HepG2 (cell line): ENCODE measurements around the gene SLIT1. TPM values are rescaled to one million over a fixed set of nuclear protein-coding genes. Genes with fewer than 3 reads are reported as not detected.

ENCODE experiments used
- CEBPG ChIP-seq: IDR thresholded peaks from 2 replicates; pipeline ENCODE4 v1.6.1; 2016
- GFI1 ChIP-seq: sonication (generic); formaldehyde crosslinking; IDR thresholded peaks from 2 replicates; pipeline ENCODE4 v1.5.0; 2020; ENCODE audit warnings: missing genetic modification reagents, mild to moderate bottlenecking, borderline replicate concordance
- JUNB ChIP-seq: sonication (generic); formaldehyde crosslinking; IDR thresholded peaks from 2 replicates; pipeline ENCODE4 v1.8.0; 2022; ENCODE audit warnings: missing genetic modification reagents, mild to moderate bottlenecking, borderline replicate concordance
- POLR2G ChIP-seq: fragments of 200-400 bp; formaldehyde crosslinking; IDR thresholded peaks from 2 replicates; pipeline ENCODE4 v1.6.1; 2018; ENCODE audit warnings: mild to moderate bottlenecking, low read depth, low read length, moderate library complexity
- SIX4 ChIP-seq: sonication (generic); formaldehyde crosslinking; IDR thresholded peaks from 2 replicates; pipeline ENCODE4 v1.4.0; 2020; ENCODE audit warnings: missing genetic modification reagents
- SMARCC2 ChIP-seq: fragments of 450-650 bp; IDR thresholded peaks from 2 replicates; pipeline ENCODE4 v1.6.1; 2017; ENCODE audit warnings: antibody characterized with exemption, mild to moderate bottlenecking
- SNAPC2 ChIP-seq: sonication (generic); formaldehyde crosslinking; IDR thresholded peaks from 2 replicates; pipeline ENCODE4 v1.8.1; 2022; ENCODE audit warnings: mild to moderate bottlenecking, missing genetic modification reagents
- THAP11 ChIP-seq: IDR thresholded peaks from 2 replicates; pipeline ENCODE4 v1.6.1; 2016; ENCODE audit warnings: missing biosample characterization, missing genetic modification reagents
- ZNF230 ChIP-seq: sonication (generic); formaldehyde crosslinking; IDR thresholded peaks from 2 replicates; pipeline ENCODE4 v1.4.0; 2020; ENCODE audit warnings: mild to moderate bottlenecking, missing genetic modification reagents
- ZNF34 ChIP-seq: sonication (generic); formaldehyde crosslinking; IDR thresholded peaks from 2 replicates; pipeline ENCODE4 v1.4.0; 2020; ENCODE audit warnings: mild to moderate bottlenecking, missing genetic modification reagents, borderline replicate concordance
- ZNF550 ChIP-seq: sonication (generic); formaldehyde crosslinking; IDR thresholded peaks from 2 replicates; pipeline ENCODE4 v1.4.0; 2020; ENCODE audit warnings: mild to moderate bottlenecking, missing genetic modification reagents, borderline replicate concordance
- ZNF746 ChIP-seq: sonication (generic); formaldehyde crosslinking; IDR thresholded peaks from 2 replicates; pipeline ENCODE4 v1.8.0; 2022; ENCODE audit warnings: mild to moderate bottlenecking, missing genetic modification reagents
- polyA plus RNA-seq, 8 experiments: library from polyadenylated mRNA; depleted of rRNA in 3 of 8; stranded (reverse) in 7 of 8; unstranded in 1 of 8; fragments of >200 nt; fragmentation: Illumina TruSeq in 4 of 8; extraction: Trizol in 4 of 8; gene quantifications; 2 replicates each; pipeline versions ENCODE4 v1.2.1 to v1.2.3, GENCODE V29; 2011 to 2016; ENCODE audit warnings: low read depth in 4 of 8, missing spikeins in 1 of 8, mixed read lengths in 1 of 8; ENCODE audit not compliant: insufficient read depth in 1 of 8
- total RNA-seq, 5 experiments: library from RNA; depleted of rRNA; stranded (reverse); fragments of >200 nt; fragmentation: Illumina TruSeq; extraction: Trizol; gene quantifications; 2 replicates each; pipeline ENCODE4 v1.2.3, GENCODE V29; 2016; ENCODE audit warnings: low read depth in 1 of 5
- TF ChIP-seq, protein P1 (sequence below): sonication (generic); formaldehyde crosslinking; IDR thresholded peaks from 2 replicates; pipeline ENCODE4 v1.5.1; 2020; ENCODE audit warnings: mild to moderate bottlenecking, missing genetic modification reagents, borderline replicate concordance
- TF ChIP-seq, protein P2 (sequence below): sonication (generic); formaldehyde crosslinking; IDR thresholded peaks from 2 replicates; pipeline ENCODE4 v1.8.1; 2022; ENCODE audit warnings: low read depth, mild to moderate bottlenecking, missing genetic modification reagents
- TF ChIP-seq, protein P3 (sequence below): sonication (generic); formaldehyde crosslinking; IDR thresholded peaks from 2 replicates; pipeline ENCODE4 v1.4.0; 2020; ENCODE audit warnings: mild to moderate bottlenecking, low read depth, missing genetic modification reagents
- TF ChIP-seq, protein P4 (sequence below): sonication (generic); formaldehyde crosslinking; IDR thresholded peaks from 2 replicates; pipeline ENCODE4 v1.5.0; 2020; ENCODE audit warnings: mild to moderate bottlenecking, missing genetic modification reagents
- TF ChIP-seq, protein P5 (sequence below): sonication (generic); formaldehyde crosslinking; IDR thresholded peaks from 2 replicates; pipeline ENCODE4 v1.5.1; 2020; ENCODE audit warnings: missing genetic modification reagents, mild to moderate bottlenecking, borderline replicate concordance

The SLIT1 gene
- total and polyA plus RNA-seq, 2 of the 13 experiments (the other 11 are each of a cell fraction or from before 2014, with no cell fraction given), result 0.09 to 0.33 TPM

DNA sequence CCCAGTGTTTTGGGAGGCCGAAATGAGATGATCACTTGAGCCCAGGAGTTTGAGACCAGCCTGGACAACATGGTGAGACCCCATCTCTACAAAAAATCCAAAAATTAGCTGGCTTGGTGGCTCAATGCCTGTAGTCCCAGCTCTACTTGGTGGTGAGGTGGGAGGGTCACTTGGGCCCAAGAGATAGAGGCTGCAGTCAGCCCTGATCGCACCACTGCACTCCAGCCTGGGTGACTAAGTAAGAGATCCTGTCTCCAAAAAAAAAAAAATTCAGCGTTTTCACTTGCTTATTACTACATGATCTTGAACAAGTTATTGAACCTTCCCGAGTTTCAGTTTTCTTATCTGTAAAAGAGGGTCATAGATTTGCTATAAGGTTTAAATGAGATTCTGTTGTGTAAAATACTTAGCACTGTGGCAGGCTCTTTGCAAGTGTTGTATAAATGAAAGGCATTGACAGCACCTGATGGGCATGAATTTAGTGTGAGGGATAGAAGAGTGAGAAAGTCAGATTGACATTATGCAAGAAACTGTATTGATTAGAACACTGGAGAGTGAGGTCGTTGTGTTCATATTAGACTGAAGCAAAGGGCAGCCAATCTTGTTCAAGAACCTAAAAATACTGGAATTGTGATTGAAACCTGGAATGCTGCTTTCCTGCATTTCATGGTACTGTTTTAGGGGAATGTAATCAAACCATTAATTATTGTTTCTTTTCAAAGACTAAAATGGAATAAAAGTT is 216.9 kb downstream of the SLIT1 start (continued):
- TF ChIP-seq, protein P1, sequence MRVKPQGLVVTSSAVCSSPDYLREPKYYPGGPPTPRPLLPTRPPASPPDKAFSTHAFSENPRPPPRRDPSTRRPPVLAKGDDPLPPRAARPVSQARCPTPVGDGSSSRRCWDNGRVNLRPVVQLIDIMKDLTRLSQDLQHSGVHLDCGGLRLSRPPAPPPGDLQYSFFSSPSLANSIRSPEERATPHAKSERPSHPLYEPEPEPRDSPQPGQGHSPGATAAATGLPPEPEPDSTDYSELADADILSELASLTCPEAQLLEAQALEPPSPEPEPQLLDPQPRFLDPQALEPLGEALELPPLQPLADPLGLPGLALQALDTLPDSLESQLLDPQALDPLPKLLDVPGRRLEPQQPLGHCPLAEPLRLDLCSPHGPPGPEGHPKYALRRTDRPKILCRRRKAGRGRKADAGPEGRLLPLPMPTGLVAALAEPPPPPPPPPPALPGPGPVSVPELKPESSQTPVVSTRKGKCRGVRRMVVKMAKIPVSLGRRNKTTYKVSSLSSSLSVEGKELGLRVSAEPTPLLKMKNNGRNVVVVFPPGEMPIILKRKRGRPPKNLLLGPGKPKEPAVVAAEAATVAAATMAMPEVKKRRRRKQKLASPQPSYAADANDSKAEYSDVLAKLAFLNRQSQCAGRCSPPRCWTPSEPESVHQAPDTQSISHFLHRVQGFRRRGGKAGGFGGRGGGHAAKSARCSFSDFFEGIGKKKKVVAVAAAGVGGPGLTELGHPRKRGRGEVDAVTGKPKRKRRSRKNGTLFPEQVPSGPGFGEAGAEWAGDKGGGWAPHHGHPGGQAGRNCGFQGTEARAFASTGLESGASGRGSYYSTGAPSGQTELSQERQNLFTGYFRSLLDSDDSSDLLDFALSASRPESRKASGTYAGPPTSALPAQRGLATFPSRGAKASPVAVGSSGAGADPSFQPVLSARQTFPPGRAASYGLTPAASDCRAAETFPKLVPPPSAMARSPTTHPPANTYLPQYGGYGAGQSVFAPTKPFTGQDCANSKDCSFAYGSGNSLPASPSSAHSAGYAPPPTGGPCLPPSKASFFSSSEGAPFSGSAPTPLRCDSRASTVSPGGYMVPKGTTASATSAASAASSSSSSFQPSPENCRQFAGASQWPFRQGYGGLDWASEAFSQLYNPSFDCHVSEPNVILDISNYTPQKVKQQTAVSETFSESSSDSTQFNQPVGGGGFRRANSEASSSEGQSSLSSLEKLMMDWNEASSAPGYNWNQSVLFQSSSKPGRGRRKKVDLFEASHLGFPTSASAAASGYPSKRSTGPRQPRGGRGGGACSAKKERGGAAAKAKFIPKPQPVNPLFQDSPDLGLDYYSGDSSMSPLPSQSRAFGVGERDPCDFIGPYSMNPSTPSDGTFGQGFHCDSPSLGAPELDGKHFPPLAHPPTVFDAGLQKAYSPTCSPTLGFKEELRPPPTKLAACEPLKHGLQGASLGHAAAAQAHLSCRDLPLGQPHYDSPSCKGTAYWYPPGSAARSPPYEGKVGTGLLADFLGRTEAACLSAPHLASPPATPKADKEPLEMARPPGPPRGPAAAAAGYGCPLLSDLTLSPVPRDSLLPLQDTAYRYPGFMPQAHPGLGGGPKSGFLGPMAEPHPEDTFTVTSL (CRISPR knock-in tag), result no peak
- no peak for TF ChIP-seq JUNB (CRISPR knock-in tag)
- TF ChIP-seq THAP11, result no peak
- TF ChIP-seq, protein P2, sequence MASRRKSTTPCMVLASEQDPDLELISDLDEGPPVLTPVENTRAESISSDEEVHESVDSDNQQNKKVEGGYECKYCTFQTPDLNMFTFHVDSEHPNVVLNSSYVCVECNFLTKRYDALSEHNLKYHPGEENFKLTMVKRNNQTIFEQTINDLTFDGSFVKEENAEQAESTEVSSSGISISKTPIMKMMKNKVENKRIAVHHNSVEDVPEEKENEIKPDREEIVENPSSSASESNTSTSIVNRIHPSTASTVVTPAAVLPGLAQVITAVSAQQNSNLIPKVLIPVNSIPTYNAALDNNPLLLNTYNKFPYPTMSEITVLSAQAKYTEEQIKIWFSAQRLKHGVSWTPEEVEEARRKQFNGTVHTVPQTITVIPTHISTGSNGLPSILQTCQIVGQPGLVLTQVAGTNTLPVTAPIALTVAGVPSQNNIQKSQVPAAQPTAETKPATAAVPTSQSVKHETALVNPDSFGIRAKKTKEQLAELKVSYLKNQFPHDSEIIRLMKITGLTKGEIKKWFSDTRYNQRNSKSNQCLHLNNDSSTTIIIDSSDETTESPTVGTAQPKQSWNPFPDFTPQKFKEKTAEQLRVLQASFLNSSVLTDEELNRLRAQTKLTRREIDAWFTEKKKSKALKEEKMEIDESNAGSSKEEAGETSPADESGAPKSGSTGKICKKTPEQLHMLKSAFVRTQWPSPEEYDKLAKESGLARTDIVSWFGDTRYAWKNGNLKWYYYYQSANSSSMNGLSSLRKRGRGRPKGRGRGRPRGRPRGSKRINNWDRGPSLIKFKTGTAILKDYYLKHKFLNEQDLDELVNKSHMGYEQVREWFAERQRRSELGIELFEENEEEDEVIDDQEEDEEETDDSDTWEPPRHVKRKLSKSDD, result no peak
- TF ChIP-seq ZNF230 (CRISPR knock-in tag), result no peak
- TF ChIP-seq GFI1 (CRISPR knock-in tag), result no peak
- TF ChIP-seq, protein P3, sequence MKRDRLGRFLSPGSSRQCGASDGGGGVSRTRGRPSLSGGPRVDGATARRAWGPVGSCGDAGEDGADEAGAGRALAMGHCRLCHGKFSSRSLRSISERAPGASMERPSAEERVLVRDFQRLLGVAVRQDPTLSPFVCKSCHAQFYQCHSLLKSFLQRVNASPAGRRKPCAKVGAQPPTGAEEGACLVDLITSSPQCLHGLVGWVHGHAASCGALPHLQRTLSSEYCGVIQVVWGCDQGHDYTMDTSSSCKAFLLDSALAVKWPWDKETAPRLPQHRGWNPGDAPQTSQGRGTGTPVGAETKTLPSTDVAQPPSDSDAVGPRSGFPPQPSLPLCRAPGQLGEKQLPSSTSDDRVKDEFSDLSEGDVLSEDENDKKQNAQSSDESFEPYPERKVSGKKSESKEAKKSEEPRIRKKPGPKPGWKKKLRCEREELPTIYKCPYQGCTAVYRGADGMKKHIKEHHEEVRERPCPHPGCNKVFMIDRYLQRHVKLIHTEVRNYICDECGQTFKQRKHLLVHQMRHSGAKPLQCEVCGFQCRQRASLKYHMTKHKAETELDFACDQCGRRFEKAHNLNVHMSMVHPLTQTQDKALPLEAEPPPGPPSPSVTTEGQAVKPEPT (CRISPR knock-in tag), result no peak
- TF ChIP-seq ZNF550 (CRISPR knock-in tag), result no peak
- no peak for TF ChIP-seq SNAPC2
- TF ChIP-seq ZNF34 (CRISPR knock-in tag), result no peak
- TF ChIP-seq, protein P4, sequence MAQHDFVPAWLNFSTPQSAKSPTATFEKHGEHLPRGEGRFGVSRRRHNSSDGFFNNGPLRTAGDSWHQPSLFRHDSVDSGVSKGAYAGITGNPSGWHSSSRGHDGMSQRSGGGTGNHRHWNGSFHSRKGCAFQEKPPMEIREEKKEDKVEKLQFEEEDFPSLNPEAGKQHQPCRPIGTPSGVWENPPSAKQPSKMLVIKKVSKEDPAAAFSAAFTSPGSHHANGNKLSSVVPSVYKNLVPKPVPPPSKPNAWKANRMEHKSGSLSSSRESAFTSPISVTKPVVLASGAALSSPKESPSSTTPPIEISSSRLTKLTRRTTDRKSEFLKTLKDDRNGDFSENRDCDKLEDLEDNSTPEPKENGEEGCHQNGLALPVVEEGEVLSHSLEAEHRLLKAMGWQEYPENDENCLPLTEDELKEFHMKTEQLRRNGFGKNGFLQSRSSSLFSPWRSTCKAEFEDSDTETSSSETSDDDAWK (CRISPR knock-in tag), result no peak
- 0 out of 2 replicates have a peak, but pooled peaks have one; percentile 18 for TF ChIP-seq POLR2G
- 0 out of 2 replicates have a peak, but pooled peaks have one; percentile 24 for TF ChIP-seq CEBPG
- no peak for TF ChIP-seq SMARCC2
- TF ChIP-seq ZNF746, result no peak
- TF ChIP-seq SIX4 (CRISPR knock-in tag), result no peak
- TF ChIP-seq, protein P5, sequence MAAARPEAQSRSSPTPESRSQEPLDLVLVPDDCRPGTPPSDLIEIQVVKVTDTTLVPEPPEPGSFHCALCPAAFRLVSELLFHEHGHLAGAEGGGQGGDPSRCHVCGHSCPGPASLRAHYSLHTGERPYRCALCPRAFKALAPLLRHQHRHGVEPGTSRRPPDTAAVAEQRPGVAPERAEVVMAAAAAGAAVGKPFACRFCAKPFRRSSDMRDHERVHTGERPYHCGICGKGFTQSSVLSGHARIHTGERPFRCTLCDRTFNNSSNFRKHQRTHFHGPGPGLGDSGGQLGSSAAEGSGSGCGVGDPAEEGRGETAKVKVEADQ (CRISPR knock-in tag), result no peak
